Activated CD8-positive, alpha-beta T cell treated with anti-CD3 and anti-CD28 coated beads for 36 hours (primary cell): ENCODE results near the gene MARK1. TPM values are rescaled to one million over a fixed set of nuclear protein-coding genes. Genes with fewer than 3 reads are reported as not detected.

Experiments
- ATAC-seq: fragments of 200-7000 bp; cut with Tn5 transposase; one replicate; pipeline ENCODE4 v1.10.0; 2021; ENCODE audit warnings: mild to moderate bottlenecking, moderate library complexity
- CTCF ChIA-PET: fragments of 350-600 bp; sonication (Branson Sonifier 250); formaldehyde crosslinking; loops from one replicate; lab custom pipeline; 2021; ENCODE audit warnings: antibody characterized with exemption; lab: Charles Lee
- POLR2A ChIA-PET: fragments of 350-600 bp; sonication (Branson Sonifier 250); formaldehyde crosslinking; loops from one replicate; lab custom pipeline; 2021; ENCODE audit warnings: antibody characterized with exemption; lab: Charles Lee
- DNase-seq: peaks from one replicate; pipeline ENCODE4 v3.0.0-alpha.2; 2020
- H3K27ac Mint-ChIP-seq: one replicate; pipeline ENCODE4 v1.8.0; 2021; ENCODE audit warnings: mild to moderate bottlenecking, mixed read lengths
- H3K27me3 Mint-ChIP-seq: one replicate; pipeline ENCODE4 v1.8.0; 2021; ENCODE audit warnings: mixed read lengths
- H3K36me3 Mint-ChIP-seq: one replicate; pipeline ENCODE4 v1.8.0; 2021; ENCODE audit warnings: low read depth, mixed read lengths
- H3K4me1 Mint-ChIP-seq: one replicate; pipeline ENCODE4 v1.8.0; 2021; ENCODE audit warnings: low read depth, mixed read lengths
- H3K4me3 Mint-ChIP-seq: one replicate; pipeline ENCODE4 v1.8.0; 2021; ENCODE audit warnings: mild to moderate bottlenecking, moderate library complexity, mixed read lengths
- H3K9me3 Mint-ChIP-seq: one replicate; pipeline ENCODE4 v1.8.0; 2021; ENCODE audit warnings: mixed read lengths
- intact Hi-C: fragments of 100-400 bp; cut with micrococcal nuclease; formaldehyde crosslinking; loops from one replicate; pipeline ENCODE4 v1.10.0; 2022
- total RNA-seq, 2 experiments: library from RNA; stranded (reverse); gene quantifications; one replicate each; pipeline ENCODE4 v1.2.3, GENCODE V29; 2021
- TF ChIP-seq, protein P1 (sequence below): fragments of 200-600 bp; IDR thresholded peaks from one replicate; pipeline ENCODE4 v1.8.0; 2022; ENCODE audit warnings: antibody characterized with exemption, mild to moderate bottlenecking

MARK1 gene
- total RNA-seq, 2 experiments from 2014 or later: not detected

DNA sequence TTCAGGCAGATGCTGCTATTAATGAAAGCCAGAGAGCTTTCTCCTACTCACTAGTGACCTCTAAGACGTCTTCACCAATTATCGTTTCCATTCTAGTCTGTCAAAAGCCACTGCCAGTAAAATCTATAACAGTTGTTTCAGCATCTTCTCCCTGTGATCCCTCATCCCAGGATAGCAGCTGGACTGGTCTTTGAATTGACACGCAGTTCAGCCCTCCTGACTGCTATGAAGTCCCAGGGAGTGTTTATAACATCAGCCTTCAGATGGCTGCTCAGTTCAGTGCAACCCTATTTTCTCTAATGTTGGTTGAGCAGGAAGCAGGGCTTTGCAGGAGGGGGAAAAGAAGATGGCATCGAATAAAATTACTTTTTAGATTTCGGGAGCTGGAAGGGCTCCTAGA is 23.6 kb upstream of the MARK1 start:
- ChIA-PET CTCF (interaction anchor here (0.7 to 1.1 kb wide), 2 partner anchors 11 to 16 kb away, joined by 3 read pairs; no protein-coding TSS in a partner anchor), POLR2A (interaction anchor here (0.5 kb wide), 1 partner anchor 43 kb away, joined by 3 read pairs; no protein-coding TSS in a partner anchor)
- no peak for DNase-seq
- H3K27me3 Mint-ChIP-seq: peaks cover 4% of the 10 kb centered on the region
- intact Hi-C loops: no loop called here
- TF ChIP-seq, protein P1, sequence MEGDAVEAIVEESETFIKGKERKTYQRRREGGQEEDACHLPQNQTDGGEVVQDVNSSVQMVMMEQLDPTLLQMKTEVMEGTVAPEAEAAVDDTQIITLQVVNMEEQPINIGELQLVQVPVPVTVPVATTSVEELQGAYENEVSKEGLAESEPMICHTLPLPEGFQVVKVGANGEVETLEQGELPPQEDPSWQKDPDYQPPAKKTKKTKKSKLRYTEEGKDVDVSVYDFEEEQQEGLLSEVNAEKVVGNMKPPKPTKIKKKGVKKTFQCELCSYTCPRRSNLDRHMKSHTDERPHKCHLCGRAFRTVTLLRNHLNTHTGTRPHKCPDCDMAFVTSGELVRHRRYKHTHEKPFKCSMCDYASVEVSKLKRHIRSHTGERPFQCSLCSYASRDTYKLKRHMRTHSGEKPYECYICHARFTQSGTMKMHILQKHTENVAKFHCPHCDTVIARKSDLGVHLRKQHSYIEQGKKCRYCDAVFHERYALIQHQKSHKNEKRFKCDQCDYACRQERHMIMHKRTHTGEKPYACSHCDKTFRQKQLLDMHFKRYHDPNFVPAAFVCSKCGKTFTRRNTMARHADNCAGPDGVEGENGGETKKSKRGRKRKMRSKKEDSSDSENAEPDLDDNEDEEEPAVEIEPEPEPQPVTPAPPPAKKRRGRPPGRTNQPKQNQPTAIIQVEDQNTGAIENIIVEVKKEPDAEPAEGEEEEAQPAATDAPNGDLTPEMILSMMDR: no peak
- ATAC-seq: no peak
- H3K27ac Mint-ChIP-seq: no peak overlapping the region
- no peaks in the 10 kb centered on the region for H3K9me3 Mint-ChIP-seq
- H3K4me1 Mint-ChIP-seq: no peaks in the 10 kb centered on the region
- H3K36me3 Mint-ChIP-seq: no peaks in the 10 kb centered on the region
- no peak overlapping the region for H3K4me3 Mint-ChIP-seq

DNA sequence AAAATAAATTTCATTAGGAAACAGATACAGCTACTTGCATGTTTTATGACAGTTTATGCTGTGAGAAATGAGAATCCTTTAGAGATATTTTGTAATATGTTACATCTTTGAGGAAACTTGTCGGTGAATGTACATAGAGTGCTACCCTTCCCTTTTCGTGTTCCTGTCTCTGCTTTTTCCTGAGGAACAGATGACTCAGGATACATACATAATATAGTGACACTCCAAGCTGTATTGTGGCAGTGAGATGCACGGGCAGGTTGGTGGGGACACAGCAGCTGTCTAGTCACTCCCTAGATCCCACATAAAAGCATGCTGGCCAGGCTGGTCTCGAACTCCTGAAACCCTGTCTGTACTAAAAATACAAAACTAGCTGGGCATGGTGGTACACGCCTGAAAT is 20.9 kb upstream of the MARK1 start:
- H3K27ac Mint-ChIP-seq: no peak overlapping the region
- TF ChIP-seq, protein P1: no peak
- DNase-seq (no peak), ATAC-seq (no peak)
- CTCF ChIA-PET: no interaction called here
- no peak overlapping the region for H3K4me3 Mint-ChIP-seq
- POLR2A ChIA-PET: interaction anchor here (0.7 kb wide), 1 partner anchor 26 kb away, joined by 3 read pairs; no protein-coding TSS in a partner anchor
- H3K36me3 Mint-ChIP-seq: no peaks in the 10 kb centered on the region
- peaks cover 7% of the 10 kb centered on the region for H3K27me3 Mint-ChIP-seq
- no peaks in the 10 kb centered on the region for H3K9me3 Mint-ChIP-seq
- intact Hi-C loops: no loop called here
- H3K4me1 Mint-ChIP-seq: no peaks in the 10 kb centered on the region

DNA sequence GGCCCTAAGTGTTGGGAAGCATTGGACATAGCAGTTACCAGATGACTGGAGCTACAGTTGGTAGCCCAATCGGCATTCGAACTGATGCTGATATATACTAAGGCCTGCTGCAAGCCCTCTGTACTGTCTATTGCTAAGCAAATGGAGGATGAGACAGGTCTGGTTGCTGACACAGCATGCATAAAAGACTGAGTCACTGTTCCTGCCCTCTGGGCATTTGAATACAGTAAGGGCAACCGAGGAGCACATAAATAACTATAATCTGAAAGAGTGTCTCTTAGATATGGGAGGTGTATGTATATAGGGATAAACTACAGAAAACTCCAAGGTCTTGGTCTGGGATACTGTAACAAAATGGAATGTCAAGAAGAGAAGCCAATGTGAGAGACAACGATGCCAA is 16.8 kb upstream of the MARK1 start:
- Mint-ChIP-seq H3K36me3 (no peaks in the 10 kb centered on the region), H3K4me1 (no peaks in the 10 kb centered on the region), H3K27ac (no peak overlapping the region), H3K9me3 (no peaks in the 10 kb centered on the region), H3K27me3 (peaks cover 7% of the 10 kb centered on the region), H3K4me3 (no peak overlapping the region)
- intact Hi-C loops: no loop called here
- TF ChIP-seq, protein P1: no peak
- ChIA-PET POLR2A (no interaction called here), CTCF (no interaction called here)
- DNase-seq: no peak
- no peak for ATAC-seq

DNA sequence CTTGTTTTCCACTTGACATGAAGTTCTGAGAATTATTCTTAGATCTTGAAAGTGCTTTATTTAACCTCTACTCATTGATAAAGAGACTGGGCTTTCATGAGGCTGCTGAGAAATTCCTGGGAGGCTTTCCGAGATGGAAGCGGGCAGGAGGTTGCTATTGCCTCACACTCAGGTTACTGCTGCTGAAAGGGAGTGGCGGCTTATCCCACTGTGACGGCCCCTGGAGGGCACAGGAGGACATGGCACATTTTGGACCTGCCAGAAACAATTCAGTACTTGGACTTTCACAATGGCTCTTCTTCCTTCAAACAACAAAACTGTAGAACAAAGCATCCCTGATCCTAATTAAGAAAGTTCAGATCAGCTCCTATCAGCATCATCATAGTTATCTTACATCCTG is 16.2 kb upstream of the MARK1 start:
- ATAC-seq: no peak
- H3K4me1 Mint-ChIP-seq: no peaks in the 10 kb centered on the region
- POLR2A ChIA-PET: no interaction called here
- CTCF ChIA-PET: no interaction called here
- H3K27me3 Mint-ChIP-seq: peaks cover 7% of the 10 kb centered on the region
- H3K4me3 Mint-ChIP-seq: no peak overlapping the region
- TF ChIP-seq, protein P1: no peak
- no peaks in the 10 kb centered on the region for H3K9me3 Mint-ChIP-seq
- H3K27ac Mint-ChIP-seq: no peak overlapping the region
- H3K36me3 Mint-ChIP-seq: no peaks in the 10 kb centered on the region
- intact Hi-C loops: no loop called here
- DNase-seq: no peak

DNA sequence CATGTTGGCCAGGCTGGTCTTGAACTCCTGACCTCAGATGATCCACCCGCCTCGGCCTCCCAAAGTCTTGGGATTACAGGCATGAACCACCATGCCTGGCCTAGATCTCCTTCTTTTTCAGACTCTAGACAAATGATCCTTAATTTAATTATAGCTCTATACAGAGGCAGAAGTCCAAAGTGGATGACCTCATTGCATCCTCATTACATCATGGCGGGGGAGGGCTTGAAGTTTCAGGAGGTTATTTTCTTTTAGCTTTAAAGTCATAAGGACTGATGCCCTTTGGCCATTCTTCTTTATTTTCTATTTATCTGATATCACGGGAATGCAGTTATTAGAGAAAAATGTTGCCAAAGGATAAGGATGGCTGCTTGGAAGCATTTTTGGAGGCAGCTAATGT is 14.1 kb upstream of the MARK1 start:
- no peak for DNase-seq
- Mint-ChIP-seq H3K27ac (no peak overlapping the region), H3K4me1 (no peaks in the 10 kb centered on the region), H3K4me3 (no peak overlapping the region), H3K27me3 (peaks cover 11% of the 10 kb centered on the region), H3K9me3 (no peaks in the 10 kb centered on the region), H3K36me3 (no peaks in the 10 kb centered on the region)
- intact Hi-C loops: no loop called here
- ChIA-PET POLR2A (no interaction called here), CTCF (interaction anchor here (1.1 kb wide), 1 partner anchor 34 kb away, joined by 3 read pairs; no protein-coding TSS in a partner anchor)
- TF ChIP-seq, protein P1: no peak
- no peak for ATAC-seq
